GM11168 (cell line): ENCODE data around the gene MATN1.

ENCODE experiments used
- in situ Hi-C: fragments of 300-500 bp; cut with MboI; formaldehyde crosslinking; loops from one replicate; pipeline ENCODE4 v1.12.0; 2022; ENCODE audit warnings: low sequenced_read_pairs; ENCODE audit not compliant: unreplicated experiment

The MATN1 gene

GRCh38 chr1:30721341-30721793 is 2.0 kb downstream of the MATN1 start:
- in situ Hi-C loops, result loop anchor here (5.0 to 10.0 kb wide), 2 partner anchors 56 to 193 kb away; no protein-coding TSS in a partner anchor

GRCh38 chr1:30720271-30721223 is 2.8 kb downstream of the MATN1 start:
- in situ Hi-C loops, result loop anchor here (5.0 to 10.0 kb wide), 2 partner anchors 57 to 194 kb away; no protein-coding TSS in a partner anchor

- in situ Hi-C loops, result loop anchor here (5.0 to 10.0 kb wide), 2 partner anchors 58 to 195 kb away; no protein-coding TSS in a partner anchor
These were observed 3.7 kb downstream of the MATN1 start for GRCh38 chr1:30719406-30720270.

- in situ Hi-C loops, result no loop called here
These were observed 4.6 kb downstream of the MATN1 start for GRCh38 chr1:30718636-30719405.

- in situ Hi-C loops, result no loop called here
These were observed 5.2 kb downstream of the MATN1 start for GRCh38 chr1:30718091-30718635.

GRCh38 chr1:30716646-30717045 is 6.7 kb downstream of the MATN1 start:
- in situ Hi-C loops, result no loop called here

GRCh38 chr1:30715886-30716285 is 7.5 kb downstream of the MATN1 start:
- in situ Hi-C loops, result no loop called here

GRCh38 chr1:30715216-30715615 is 8.2 kb downstream of the MATN1 start:
- in situ Hi-C loops, result no loop called here

GRCh38 chr1:30714536-30715090 is 8.8 kb downstream of the MATN1 start:
- in situ Hi-C loops, result no loop called here

GRCh38 chr1:30714025-30714424 is 9.4 kb downstream of the MATN1 start:
- in situ Hi-C loops, result no loop called here

- in situ Hi-C loops, result no loop called here
These were observed 10.1 kb downstream of the MATN1 start for GRCh38 chr1:30713311-30713710.

- in situ Hi-C loops, result no loop called here
These were observed 10.8 kb downstream of the MATN1 start for GRCh38 chr1:30712583-30712982.

GRCh38 chr1:30710407-30710806 is 13.0 kb downstream of the MATN1 start:
- in situ Hi-C loops, result no loop called here

GRCh38 chr1:30708361-30708728 is 15.0 kb downstream of the MATN1 start:
- in situ Hi-C loops, result no loop called here

GRCh38 chr1:30707412-30708360 is 15.7 kb downstream of the MATN1 start:
- in situ Hi-C loops, result no loop called here

- in situ Hi-C loops, result no loop called here
These were observed 16.9 kb downstream of the MATN1 start for GRCh38 chr1:30706528-30706927.

- in situ Hi-C loops, result no loop called here
These were observed 17.7 kb downstream of the MATN1 start for GRCh38 chr1:30705698-30706097.

- in situ Hi-C loops, result no loop called here
These were observed 18.4 kb downstream of the MATN1 start for GRCh38 chr1:30704765-30705509.
